AG09319 (cell line): ENCODE results near the gene DLG5.

Source experiments
- DNase-seq: peaks from one replicate; pipeline ENCODE4 v3.0.0-alpha.2; 2010; ENCODE audit warnings: low read depth; ENCODE audit errors: extremely low read depth
- CTCF ChIP-seq: IDR thresholded peaks from 2 replicates; pipeline ENCODE4 v1.5.1; 2011; ENCODE audit warnings: low read depth, mild to moderate bottlenecking, inconsistent platforms, low read length, moderate library complexity

The DLG5 gene

GRCh38 chr10:77898323-77899079, 28.1 kb downstream of the DLG5 start:
- DNase-seq, result no peak
- no peak for TF ChIP-seq CTCF

- no peak for DNase-seq
- TF ChIP-seq CTCF, result no peak
These were observed 30.5 kb downstream of the DLG5 start for GRCh38 chr10:77896058-77896457.

GRCh38 chr10:77894058-77894457, 32.5 kb downstream of the DLG5 start:
- no peak for TF ChIP-seq CTCF
- no peak for DNase-seq

- no peak for TF ChIP-seq CTCF
These were observed 33.2 kb downstream of the DLG5 start for GRCh38 chr10:77893386-77893785.

GRCh38 chr10:77892761-77893160, 33.8 kb downstream of the DLG5 start:
- DNase-seq, result no peak
- TF ChIP-seq CTCF, result no peak

More at GRCh38 chr10:77893386-77893785, 33.2 kb downstream of the DLG5 start:
- no peak for DNase-seq

GRCh38 chr10:77892021-77892739, 34.4 kb downstream of the DLG5 start:
- TF ChIP-seq CTCF, result no peak
- DNase-seq, result no peak

GRCh38 chr10:77890097-77890496, 36.5 kb downstream of the DLG5 start:
- DNase-seq, result no peak
- TF ChIP-seq CTCF, result no peak
